Endothelial cell of umbilical vein (primary cell): Measurements from ENCODE around the gene OR4K15. TPM values are rescaled to one million over a fixed set of nuclear protein-coding genes. Genes with fewer than 3 reads are reported as not detected.
"Not testable (repeated sequence)": the region's sequence is repeated elsewhere in the genome, so short reads cannot be mapped to it uniquely, and the experiment has no call there.

Experiments
- BruUV-seq: library from RNA; stranded (reverse); fragments of 400-500 nt; replicated peaks from 2 replicates; lab custom pipeline; 2021; lab: Mats Ljungman, UMichigan
- CTCF ChIA-PET: fragments of 300-600, 350-600 bp; sonication (Branson Sonifier 250); formaldehyde crosslinking; loops from one replicate; lab custom pipeline; 2021; ENCODE audit warnings: antibody characterized with exemption, inconsistent platforms; lab: Charles Lee
- POLR2A ChIA-PET: fragments of 300-600, 350-600 bp; sonication (Branson Sonifier 250); formaldehyde crosslinking; loops from one replicate; lab custom pipeline; 2021; ENCODE audit warnings: antibody characterized with exemption, inconsistent platforms; lab: Charles Lee
- DNase-seq: peaks from one replicate; pipeline ENCODE4 v3.0.0-alpha.2; 2011; ENCODE audit warnings: low read depth, low spot score
- FAIRE-seq: peaks from 2 replicates; lab custom pipeline; 2011; peaks lifted over from hg19 to GRCh38; lab: Jason Lieb, UNC
- H2AFZ ChIP-seq: 2 replicates; pipeline ENCODE4 v1.6.0; 2012; ENCODE audit warnings: low read depth, low read length, control low read depth, inconsistent platforms
- H3K27ac ChIP-seq: 2 replicates; pipeline ENCODE4 v1.5.1; 2011; ENCODE audit warnings: low read depth, mild to moderate bottlenecking, control low read depth, low read length, moderate library complexity; ENCODE audit not compliant: insufficient read depth
- H3K27me3 ChIP-seq, 2 experiments: 2 replicates each; pipeline versions ENCODE4 v1.6.0 to v1.6.1; 2011; ENCODE audit warnings: low read length in 2 of 2, mixed read lengths in 1 of 2; ENCODE audit not compliant: control insufficient read depth in 2 of 2, insufficient read depth in 2 of 2
- H3K36me3 ChIP-seq, 2 experiments: 2 replicates in 1 of 2; 3 replicates in 1 of 2; pipeline ENCODE4 v1.5.1; 2011; ENCODE audit warnings: low read length in 2 of 2, mild to moderate bottlenecking in 1 of 2, moderate library complexity in 1 of 2; ENCODE audit not compliant: control insufficient read depth in 2 of 2, insufficient read depth in 2 of 2; ENCODE audit errors: extremely low read depth in 1 of 2
- H3K4me1 ChIP-seq: 3 replicates; pipeline ENCODE4 v1.5.1; 2011; ENCODE audit warnings: mild to moderate bottlenecking, low read length; ENCODE audit not compliant: control insufficient read depth, insufficient read depth; ENCODE audit errors: extremely low read depth
- H3K4me2 ChIP-seq: 2 replicates; pipeline ENCODE4 v1.6.1; 2011; ENCODE audit warnings: low read length, control low read depth, mixed read lengths; ENCODE audit not compliant: insufficient read depth
- H3K4me3 ChIP-seq, 3 experiments: fragments of 200-600 bp in 1 of 3; sonication (generic), shearing (Covaris generic) in 1 of 3; replicated peaks in 1 of 3; 2 replicates each; pipeline ENCODE4 v1.5.1; 2011 to 2016; ENCODE audit warnings: control low read depth in 3 of 3, low read length in 3 of 3, mild to moderate bottlenecking in 2 of 3, inconsistent platforms in 1 of 3, low read depth in 1 of 3, moderate library complexity in 1 of 3; ENCODE audit not compliant: insufficient read depth in 1 of 3
- H3K79me2 ChIP-seq: 2 replicates; pipeline ENCODE4 v1.6.0; 2012; ENCODE audit warnings: low read length, inconsistent platforms; ENCODE audit not compliant: control insufficient read depth, insufficient read depth
- H3K9ac ChIP-seq: replicated peaks from 2 replicates; pipeline ENCODE3; 2011; ENCODE audit warnings: low read length, control low read depth; ENCODE audit not compliant: insufficient read depth; ENCODE audit errors: extremely low read depth
- H3K9me1 ChIP-seq: replicated peaks from 3 replicates; pipeline ENCODE4 v1.6.0; 2011; ENCODE audit warnings: mild to moderate bottlenecking, low read length; ENCODE audit not compliant: control insufficient read depth, insufficient read depth; ENCODE audit errors: extremely low read depth
- H3K9me3 ChIP-seq: replicated peaks from 2 replicates; pipeline ENCODE4 v1.5.1; 2012; ENCODE audit warnings: low read length, inconsistent platforms; ENCODE audit not compliant: control insufficient read depth, insufficient read depth
- H4K20me1 ChIP-seq: replicated peaks from 2 replicates; pipeline ENCODE3; 2011; ENCODE audit warnings: mild to moderate bottlenecking, low read length; ENCODE audit not compliant: control insufficient read depth, insufficient read depth; ENCODE audit errors: extremely low read depth
- EZH2 ChIP-seq: IDR thresholded peaks from 2 replicates; pipeline ENCODE4 v1.6.1; 2012; ENCODE audit warnings: borderline replicate concordance, low read depth, mild to moderate bottlenecking, moderate library complexity, low read length, inconsistent platforms; ENCODE audit not compliant: severe bottlenecking
- FOS ChIP-seq: IDR thresholded peaks from 2 replicates; pipeline ENCODE4 v1.6.1; 2011; ENCODE audit warnings: mild to moderate bottlenecking, low read length, moderate library complexity, borderline replicate concordance; ENCODE audit not compliant: insufficient read depth
- GATA2 ChIP-seq: IDR thresholded peaks from 2 replicates; pipeline ENCODE4 v1.7.0; 2011; ENCODE audit warnings: low read depth, mild to moderate bottlenecking, moderate library complexity, mixed read lengths, low read length; ENCODE audit not compliant: insufficient read length, insufficient read depth
- JUN ChIP-seq: IDR thresholded peaks from 2 replicates; pipeline ENCODE4 v1.6.1; 2011; ENCODE audit warnings: borderline replicate concordance, low read depth; ENCODE audit not compliant: insufficient read length, insufficient read depth
- MYC ChIP-seq: IDR thresholded peaks from one replicate; pipeline ENCODE4 v1.6.1; 2011; ENCODE audit warnings: mild to moderate bottlenecking, low read depth, low read length
- POLR2A ChIP-seq: IDR thresholded peaks from 2 replicates; pipeline ENCODE4 v1.6.1; 2012; ENCODE audit warnings: low read depth, mild to moderate bottlenecking, control low read depth, low read length
- POLR2AphosphoS5 ChIP-seq: IDR thresholded peaks from 2 replicates; pipeline ENCODE4 v1.6.1; 2012; ENCODE audit warnings: low read depth, mild to moderate bottlenecking, control low read depth, low read length, moderate library complexity; ENCODE audit not compliant: insufficient read depth
- dilution Hi-C: fragments of 300-500 bp; cut with MboI; formaldehyde crosslinking; loops from one replicate; pipeline ENCODE4 v1.15.0; 2019; ENCODE audit warnings: low sequenced_read_pairs; ENCODE audit not compliant: extremely low pct_ligation_motif_present
- intact Hi-C: fragments of 100-400 bp; cut with micrococcal nuclease; formaldehyde crosslinking; loops from one replicate; pipeline ENCODE4 v1.10.0; 2022
- polyA plus RNA-seq, 4 experiments: library from polyadenylated mRNA; depleted of rRNA in 3 of 4; stranded (reverse) in 3 of 4; unstranded in 1 of 4; fragments of >200 nt; gene quantifications; 2 replicates each; pipeline versions ENCODE4 v1.2.1 to v1.2.3, GENCODE V29; 2011 to 2012; ENCODE audit warnings: missing spikeins in 1 of 4
- total RNA-seq: library from RNA; stranded (reverse); gene quantifications from 2 replicates; pipeline ENCODE4 v1.2.3, GENCODE V29; 2021
- TF ChIP-seq, protein P1 (sequence below), 2 donors: IDR thresholded peaks; 1 replicate in 1 of 2; 2 replicates in 1 of 2; pipeline ENCODE4 v1.5.1; 2011; ENCODE audit warnings: low read length in 2 of 2, mild to moderate bottlenecking in 2 of 2, moderate library complexity in 2 of 2, control low read depth in 1 of 2, inconsistent platforms in 1 of 2, low read depth in 1 of 2; ENCODE audit not compliant: insufficient read depth in 1 of 2; ENCODE audit errors: extremely low read depth in 1 of 2
- TF ChIP-seq, protein P2 (sequence below): IDR thresholded peaks from 2 replicates; pipeline ENCODE4 v1.6.1; 2011; ENCODE audit not compliant: insufficient read depth, insufficient read length

Gene OR4K15
- total and polyA plus RNA-seq, 2 donors (not counting 3 experiments of a cell fraction or from before 2014, with no cell fraction given), result not detected

DNA sequence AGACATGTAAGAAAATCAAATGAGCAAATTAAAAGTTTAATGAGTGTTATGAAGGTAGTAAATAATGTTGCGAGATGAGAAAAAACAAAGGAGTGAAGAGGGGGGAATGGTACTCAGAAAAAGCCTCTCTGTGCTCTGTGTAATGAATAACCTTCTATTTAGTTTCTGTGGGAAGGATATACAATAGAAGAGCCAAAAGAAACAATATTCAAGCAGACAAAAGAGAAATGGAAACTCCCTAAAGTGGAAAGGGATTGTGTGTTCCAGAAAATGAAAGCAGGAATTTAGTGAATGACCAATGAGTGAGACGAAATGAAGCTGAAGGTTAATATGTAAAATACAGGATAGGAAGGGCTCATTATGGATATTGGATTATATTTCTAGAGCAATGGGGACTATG, 26.2 kb upstream of the OR4K15 start:
- FAIRE-seq (no peak), DNase-seq (no peak)
- Histone ChIP-seq H3K4me3 (no peak overlapping the region), H3K9ac (no peak overlapping the region), H3K36me3 (no peaks in the 10 kb centered on the region), H3K4me2 (no peak overlapping the region), H4K20me1 (no peaks in the 10 kb centered on the region), H3K79me2 (no peaks in the 10 kb centered on the region), H3K9me1 (no peaks in the 10 kb centered on the region), H2AFZ (no peak overlapping the region), H3K27me3 (no peaks in the 10 kb centered on the region), H3K4me1 (no peaks in the 10 kb centered on the region), H3K27ac (no peak overlapping the region), H3K9me3 (no peaks in the 10 kb centered on the region)
- intact Hi-C loops (no loop called here), dilution Hi-C loops (no loop called here)
- no TSS peak for BruUV-seq
- CTCF ChIA-PET, result no interaction called here
- no peak for TF ChIP-seq POLR2A
- TF ChIP-seq, protein P1, sequence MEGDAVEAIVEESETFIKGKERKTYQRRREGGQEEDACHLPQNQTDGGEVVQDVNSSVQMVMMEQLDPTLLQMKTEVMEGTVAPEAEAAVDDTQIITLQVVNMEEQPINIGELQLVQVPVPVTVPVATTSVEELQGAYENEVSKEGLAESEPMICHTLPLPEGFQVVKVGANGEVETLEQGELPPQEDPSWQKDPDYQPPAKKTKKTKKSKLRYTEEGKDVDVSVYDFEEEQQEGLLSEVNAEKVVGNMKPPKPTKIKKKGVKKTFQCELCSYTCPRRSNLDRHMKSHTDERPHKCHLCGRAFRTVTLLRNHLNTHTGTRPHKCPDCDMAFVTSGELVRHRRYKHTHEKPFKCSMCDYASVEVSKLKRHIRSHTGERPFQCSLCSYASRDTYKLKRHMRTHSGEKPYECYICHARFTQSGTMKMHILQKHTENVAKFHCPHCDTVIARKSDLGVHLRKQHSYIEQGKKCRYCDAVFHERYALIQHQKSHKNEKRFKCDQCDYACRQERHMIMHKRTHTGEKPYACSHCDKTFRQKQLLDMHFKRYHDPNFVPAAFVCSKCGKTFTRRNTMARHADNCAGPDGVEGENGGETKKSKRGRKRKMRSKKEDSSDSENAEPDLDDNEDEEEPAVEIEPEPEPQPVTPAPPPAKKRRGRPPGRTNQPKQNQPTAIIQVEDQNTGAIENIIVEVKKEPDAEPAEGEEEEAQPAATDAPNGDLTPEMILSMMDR (IDR thresholded peaks at IDR 0.05; ENCODE audit: extremely low read depth in 1 of 2, insufficient read depth in 1 of 2, low read depth in 1 of 2, low read length in 2 of 2), result no peak
- TF ChIP-seq MYC, result no peak
- no peak for TF ChIP-seq EZH2
- no peak for TF ChIP-seq JUN
- TF ChIP-seq POLR2AphosphoS5, result no peak
- no peak for TF ChIP-seq GATA2
- TF ChIP-seq FOS, result no peak
- TF ChIP-seq, protein P2, sequence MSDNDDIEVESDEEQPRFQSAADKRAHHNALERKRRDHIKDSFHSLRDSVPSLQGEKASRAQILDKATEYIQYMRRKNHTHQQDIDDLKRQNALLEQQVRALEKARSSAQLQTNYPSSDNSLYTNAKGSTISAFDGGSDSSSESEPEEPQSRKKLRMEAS, result no peak
- POLR2A ChIA-PET, result no interaction called here

DNA sequence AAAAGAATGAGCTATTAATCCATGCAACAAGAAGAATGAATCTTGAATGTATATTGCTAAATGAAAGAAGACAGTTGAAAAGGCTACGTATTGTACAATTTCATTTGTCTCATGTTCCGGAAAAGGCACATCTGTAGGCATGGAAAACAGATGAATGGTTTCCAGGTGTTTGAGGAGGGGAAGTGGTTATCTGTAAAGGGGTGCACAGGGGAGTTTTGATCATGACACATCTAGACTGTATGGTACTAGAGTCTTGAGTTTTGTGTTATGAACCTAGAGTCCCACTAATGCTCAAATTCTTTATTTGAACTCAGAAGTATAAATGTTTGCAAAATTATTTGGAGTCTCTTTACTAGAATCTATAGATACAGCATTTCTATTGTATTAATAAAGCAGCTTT, 5.7 kb upstream of the OR4K15 start:
- FAIRE-seq, H3K9me3 ChIP-seq, H3K36me3 ChIP-seq, POLR2A ChIA-PET, H3K79me2 ChIP-seq, dilution Hi-C loops, H3K9ac ChIP-seq, H3K4me1 ChIP-seq, H3K4me2 ChIP-seq, H4K20me1 ChIP-seq, H3K9me1 ChIP-seq, CTCF ChIA-PET, BruUV-seq, H3K27me3 ChIP-seq, H2AFZ ChIP-seq, intact Hi-C loops, H3K4me3 ChIP-seq, DNase-seq, H3K27ac ChIP-seq: not testable (repeated sequence)
